Thoracic aorta (tissue), 2 donors: Measurements from ENCODE around the gene CHRDL2. TPM values are rescaled to one million over a fixed set of nuclear protein-coding genes. Genes with fewer than 3 reads are reported as not detected.

ENCODE experiments used
- ATAC-seq: fragments of 150-250 bp; one replicate; pipeline ENCODE4 v1.8.0; 2017; ENCODE audit warnings: low read depth; ENCODE audit not compliant: insufficient number of reproducible peaks, low FRiP score
- DNase-seq: peaks from one replicate; pipeline ENCODE4 v3.0.0-alpha.2; 2020; ENCODE audit warnings: low spot score
- H3K27ac ChIP-seq, 2 donors: fragments of 200-600 bp; sonication (generic); 1 replicate in 1 of 2; 2 replicates in 1 of 2; pipeline ENCODE4 v1.5.1; 2016; ENCODE audit warnings: mild to moderate bottlenecking in 2 of 2, moderate library complexity in 2 of 2
- H3K27me3 ChIP-seq: fragments of 200-600 bp; sonication (generic); replicated peaks from 2 replicates; pipeline ENCODE4 v1.6.0; 2016; ENCODE audit warnings: mild to moderate bottlenecking; ENCODE audit not compliant: insufficient read depth
- H3K36me3 ChIP-seq: fragments of 200-600 bp; sonication (generic); one replicate; pipeline ENCODE4 v1.5.1; 2016
- H3K4me1 ChIP-seq, 2 donors: fragments of 200-600 bp; sonication (generic); 1 replicate in 1 of 2; 2 replicates in 1 of 2; pipeline versions ENCODE4 v1.5.1 to v1.6.0; 2016; ENCODE audit warnings: low read depth in 2 of 2, mild to moderate bottlenecking in 1 of 2; ENCODE audit not compliant: control insufficient read depth in 1 of 2
- H3K4me3 ChIP-seq: fragments of 200-600 bp; sonication (generic); 2 replicates; pipeline ENCODE4 v1.5.1; 2016; ENCODE audit warnings: mild to moderate bottlenecking
- H3K9me3 ChIP-seq: fragments of 200-600 bp; sonication (generic); 2 replicates; pipeline ENCODE4 v1.5.1; 2016
- CTCF ChIP-seq: fragments of 200-600 bp; sonication (generic); IDR thresholded peaks from one replicate; pipeline ENCODE4 v1.5.1; 2019; ENCODE audit warnings: antibody characterized with exemption
- total RNA-seq, 2 donors: library from RNA; depleted of rRNA; stranded (reverse); fragments of >200 nt; gene quantifications; one replicate each; pipeline versions ENCODE4 v1.1.0 to v1.2.3, GENCODE V29; 2016

Gene CHRDL2
- total RNA-seq, 2 donors from 2014 or later: 1.9 TPM; not detected in 1

- peaks cover 6 to 12% of the 10 kb centered on the region in 2 donors for H3K4me1 ChIP-seq
- TF ChIP-seq CTCF: no peak
- no peaks in the 10 kb centered on the region for H3K9me3 ChIP-seq
- H3K4me3 ChIP-seq: no peak overlapping the region
- no peaks in the 10 kb centered on the region for H3K27me3 ChIP-seq
- no peaks in the 10 kb centered on the region for H3K36me3 ChIP-seq
- ATAC-seq (no peak), DNase-seq (no peak)
- H3K27ac ChIP-seq: no peak overlapping the region
Measured at GRCh38 chr11:74729397-74729796, 1.8 kb downstream of the CHRDL2 start.

DNA sequence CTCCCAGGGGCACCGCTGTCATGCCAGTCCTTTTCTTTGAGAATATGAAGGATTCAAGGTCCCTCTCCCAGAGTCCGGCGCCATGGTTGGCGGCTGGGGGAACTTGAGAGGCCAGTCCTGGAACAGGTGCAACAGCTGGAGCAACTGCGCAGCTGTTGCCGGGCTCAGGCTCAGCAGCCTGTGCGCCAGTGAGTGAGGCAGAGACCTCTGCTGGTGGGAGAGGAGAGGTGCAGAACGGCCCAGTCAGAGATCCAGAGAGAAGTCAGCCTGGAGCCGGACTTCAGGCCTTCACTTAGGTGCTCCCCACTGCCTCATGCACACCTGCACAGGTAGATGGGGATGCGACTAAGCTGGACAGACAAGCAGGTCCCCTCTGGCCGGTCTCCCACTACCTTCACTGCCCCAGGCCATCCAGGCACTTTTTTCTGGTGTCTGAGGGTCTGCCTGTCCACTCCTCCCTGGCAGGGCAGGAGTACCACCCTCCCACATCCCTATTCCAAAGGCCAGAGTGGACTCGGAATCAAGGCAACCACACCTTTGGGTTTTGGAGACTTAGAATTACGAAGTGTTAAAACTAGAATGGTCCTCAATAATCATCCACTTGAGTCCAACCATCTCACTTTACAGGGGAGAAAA is 4.6 kb downstream of the CHRDL2 start:
- peak; percentile 97 for TF ChIP-seq CTCF
- Histone ChIP-seq H3K27ac (no peak overlapping the region), H3K27me3 (no peaks in the 10 kb centered on the region), H3K4me1 (peaks cover 3 to 11% of the 10 kb centered on the region in 2 donors), H3K4me3 (no peak overlapping the region), H3K36me3 (no peaks in the 10 kb centered on the region), H3K9me3 (no peaks in the 10 kb centered on the region)
- ATAC-seq (peak; percentile 39), DNase-seq (no peak)

DNA sequence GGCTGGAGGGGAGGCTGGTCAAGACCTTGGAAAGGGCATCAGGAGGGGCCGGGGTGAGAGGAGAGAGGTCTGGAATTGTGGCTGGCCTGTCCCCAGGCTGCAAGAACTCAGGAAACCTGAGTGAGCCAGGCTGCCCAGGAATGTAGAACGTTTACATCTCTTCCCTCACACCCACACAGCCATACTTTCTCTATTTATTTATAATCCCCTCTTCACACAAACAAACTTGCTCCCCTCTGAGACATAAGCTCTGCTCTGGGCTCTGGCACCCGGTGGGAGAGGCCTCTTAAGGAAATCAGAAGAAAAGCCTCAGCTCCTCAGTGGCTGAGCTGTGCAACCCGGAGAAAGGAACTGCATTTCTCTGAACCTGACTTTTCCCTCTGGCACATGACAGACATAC is 5.5 kb downstream of the CHRDL2 start:
- no peak for ATAC-seq
- no peak for DNase-seq
- Histone ChIP-seq H3K27me3 (no peaks in the 10 kb centered on the region), H3K36me3 (no peaks in the 10 kb centered on the region), H3K27ac (no peak overlapping the region), H3K4me3 (no peak overlapping the region), H3K9me3 (no peaks in the 10 kb centered on the region), H3K4me1 (peaks cover 8 to 16% of the 10 kb centered on the region in 2 donors)
- TF ChIP-seq CTCF: no peak

DNA sequence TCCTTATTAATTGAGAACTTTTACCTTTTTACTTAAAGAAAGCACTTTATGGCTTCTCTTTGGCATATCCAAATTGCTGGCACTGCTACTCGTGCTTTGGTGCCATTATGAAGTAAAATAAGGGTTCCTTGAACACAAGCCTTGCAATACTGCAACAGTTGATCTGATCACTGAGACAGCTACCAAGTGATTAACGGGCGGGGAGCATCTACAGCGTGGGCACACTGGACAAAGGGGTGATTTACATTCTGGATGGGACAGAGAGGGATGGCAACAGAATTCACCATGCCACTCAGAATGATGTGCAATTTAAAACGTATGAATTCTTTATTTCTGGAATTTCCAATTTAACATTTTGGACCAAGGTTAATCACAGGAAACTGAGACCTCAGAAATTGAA is 7.7 kb downstream of the CHRDL2 start:
- no peak overlapping the region for H3K27ac ChIP-seq
- no peak for DNase-seq
- TF ChIP-seq CTCF: no peak
- H3K4me3 ChIP-seq: no peak overlapping the region
- H3K4me1 ChIP-seq: peaks cover 12 to 31% of the 10 kb centered on the region in 2 donors
- H3K27me3 ChIP-seq: no peaks in the 10 kb centered on the region
- no peak for ATAC-seq
- H3K9me3 ChIP-seq: no peaks in the 10 kb centered on the region
- no peaks in the 10 kb centered on the region for H3K36me3 ChIP-seq

DNA sequence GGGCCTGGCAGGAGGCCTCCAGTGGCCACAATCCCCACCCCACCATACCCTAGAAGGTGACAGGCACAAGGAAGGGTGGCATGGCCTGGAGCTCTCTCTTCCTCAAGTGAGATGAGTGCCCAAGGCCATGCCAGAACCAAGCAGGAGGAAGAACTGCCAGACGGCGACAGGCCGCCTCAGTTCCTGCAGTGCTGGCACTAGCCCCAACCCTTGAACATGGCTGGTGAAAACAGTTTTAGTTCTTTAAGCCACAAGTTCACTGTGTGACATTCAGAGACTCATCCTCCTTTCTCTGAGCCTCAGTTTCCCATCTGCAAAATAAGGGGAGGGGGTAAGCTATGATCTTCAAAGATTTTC is 9.8 kb downstream of the CHRDL2 start:
- TF ChIP-seq CTCF: no peak
- DNase-seq: no peak
- H3K4me1 ChIP-seq: peaks cover 21 to 52% of the 10 kb centered on the region in 2 donors

More for the DNA sequence above, 9.8 kb downstream of the CHRDL2 start:
- no peaks in the 10 kb centered on the region for H3K36me3 ChIP-seq
- no peak for ATAC-seq
- H3K27ac ChIP-seq: peak overlapping the region; percentile 68 to 77
- no peaks in the 10 kb centered on the region for H3K9me3 ChIP-seq
- H3K4me3 ChIP-seq: no peak overlapping the region
- H3K27me3 ChIP-seq: no peaks in the 10 kb centered on the region
